Measurements from ENCODE around the gene C9orf85.

- TF ChIP-seq CTCF (IDR thresholded peaks at IDR 0.05) (no peak), POLR2A (IDR thresholded peaks at IDR 0.05) (no peak), POLR2AphosphoS5 (IDR thresholded peaks at IDR 0.05) (no peak), EP300 (IDR thresholded peaks at IDR 0.05) (no peak)
Observed at GRCh38 chr9:71965403-71965802, 54.0 kb downstream of the C9orf85 start.
